Activated CD8-positive, alpha-beta memory T cell treated with anti-CD3 and anti-CD28 coated beads, Interleukin-2, amount 10 ng/mL, durations not matched to agents 7 days and 5 days (primary cell): ENCODE data around the gene CCIN. TPM values are rescaled to one million over a fixed set of nuclear protein-coding genes. Genes with fewer than 3 reads are reported as not detected.
"Not testable (repeated sequence)": the region's sequence is repeated elsewhere in the genome, so short reads cannot be mapped to it uniquely, and the experiment has no call there.

ENCODE experiments used
- ATAC-seq: fragments of 150-1000 bp; cut with Tn5 transposase; one replicate; pipeline ENCODE4 v1.10.0; 2021; ENCODE audit warnings: moderate library complexity
- CTCF ChIA-PET: fragments of 350-600 bp; sonication (Branson Sonifier 250); formaldehyde crosslinking; loops from one replicate; lab custom pipeline; 2021; ENCODE audit warnings: antibody characterized with exemption; lab: Charles Lee
- DNase-seq: peaks from one replicate; pipeline ENCODE4 v3.0.0-alpha.2; 2020
- H3K27ac Mint-ChIP-seq: one replicate; pipeline ENCODE4 v1.8.0; 2021; ENCODE audit warnings: mild to moderate bottlenecking, mixed read lengths
- H3K27me3 Mint-ChIP-seq: one replicate; pipeline ENCODE4 v1.8.0; 2021; ENCODE audit warnings: mixed read lengths
- H3K36me3 Mint-ChIP-seq: one replicate; pipeline ENCODE4 v1.8.0; 2021; ENCODE audit warnings: mild to moderate bottlenecking, mixed read lengths
- H3K4me1 Mint-ChIP-seq: one replicate; pipeline ENCODE4 v1.8.0; 2021; ENCODE audit warnings: mixed read lengths
- H3K4me3 Mint-ChIP-seq: one replicate; pipeline ENCODE4 v1.8.0; 2021; ENCODE audit warnings: mild to moderate bottlenecking, moderate library complexity, mixed read lengths
- H3K9me3 Mint-ChIP-seq: one replicate; pipeline ENCODE4 v1.8.0; 2022; ENCODE audit warnings: low read depth, mixed read lengths
- total RNA-seq, 2 experiments: library from RNA; stranded (reverse); gene quantifications; one replicate each; pipeline ENCODE4 v1.2.3, GENCODE V29; 2021

CCIN gene
- total RNA-seq, 2 experiments from 2014 or later, result 0.15 TPM; not detected in 1

GRCh38 chr9:36165826-36166167 lies 3.4 kb upstream of the CCIN start:
- Mint-ChIP-seq H3K27ac (no peak overlapping the region), H3K36me3 (no peaks in the 10 kb centered on the region), H3K4me1 (peaks cover 7% of the 10 kb centered on the region), H3K4me3 (peak overlapping the region; percentile 9), H3K27me3 (peaks cover 25% of the 10 kb centered on the region), H3K9me3 (no peaks in the 10 kb centered on the region)
- CTCF ChIA-PET, result interaction anchor here (1.1 to 9.6 kb wide), 15 partner anchors 10 to 176 kb away, joined by 4 to 295 read pairs (median 13); partner anchors contain the start of genes CLTA, GLIPR2 and RECK
- ATAC-seq (no peak), DNase-seq (no peak)

DNA sequence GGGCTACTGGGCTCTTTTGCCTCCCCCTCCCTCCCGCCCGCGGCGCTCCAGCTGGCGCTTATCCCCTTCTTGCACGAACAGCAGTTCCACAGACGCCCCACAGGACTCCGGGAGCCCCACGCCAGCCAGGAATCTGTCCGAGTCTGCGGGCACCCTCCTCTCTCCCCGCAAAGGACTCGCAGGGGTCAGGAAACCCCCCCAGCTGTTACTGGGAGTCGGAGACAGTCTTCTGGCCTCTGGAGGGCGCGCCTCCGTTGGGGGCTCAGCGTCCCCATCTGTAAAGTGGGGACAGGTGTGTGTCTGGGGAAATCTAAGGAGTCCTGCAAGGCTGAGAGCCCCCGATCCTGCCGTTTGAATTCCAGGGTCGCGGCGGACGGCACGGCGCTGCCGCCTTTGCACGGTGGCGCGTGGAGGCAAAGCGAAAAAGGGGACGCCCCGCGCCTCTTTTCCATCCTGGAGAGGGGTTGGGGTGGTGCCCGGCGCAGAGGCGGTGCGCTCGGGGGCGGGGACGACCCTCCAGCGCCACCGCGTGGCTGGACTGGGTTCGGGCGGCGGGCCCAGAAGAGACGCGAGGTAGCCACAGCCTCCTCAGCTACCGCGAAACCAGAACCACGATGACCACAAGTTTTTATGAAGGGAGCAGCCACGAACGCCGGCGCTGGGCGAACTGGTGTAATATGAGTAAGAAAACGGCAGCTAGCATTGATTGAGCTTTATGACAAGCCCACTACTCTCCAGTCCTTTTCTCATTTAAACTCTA lies 2.8 kb upstream of the CCIN start:
- Mint-ChIP-seq H3K36me3 (no peaks in the 10 kb centered on the region), H3K27ac (peak overlapping the region; percentile 46), H3K27me3 (peaks cover 26% of the 10 kb centered on the region), H3K4me3 (peak overlapping the region; percentile 64), H3K9me3 (no peaks in the 10 kb centered on the region), H3K4me1 (peaks cover 7% of the 10 kb centered on the region)
- CTCF ChIA-PET, result interaction anchor here (0.6 to 9.6 kb wide), 32 partner anchors 10 to 307 kb away, joined by 3 to 295 read pairs (median 5); partner anchors contain the start of genes CLTA, GLIPR2 and RECK
- DNase-seq, result peak; percentile 88
- ATAC-seq, result peak; percentile 98

DNA sequence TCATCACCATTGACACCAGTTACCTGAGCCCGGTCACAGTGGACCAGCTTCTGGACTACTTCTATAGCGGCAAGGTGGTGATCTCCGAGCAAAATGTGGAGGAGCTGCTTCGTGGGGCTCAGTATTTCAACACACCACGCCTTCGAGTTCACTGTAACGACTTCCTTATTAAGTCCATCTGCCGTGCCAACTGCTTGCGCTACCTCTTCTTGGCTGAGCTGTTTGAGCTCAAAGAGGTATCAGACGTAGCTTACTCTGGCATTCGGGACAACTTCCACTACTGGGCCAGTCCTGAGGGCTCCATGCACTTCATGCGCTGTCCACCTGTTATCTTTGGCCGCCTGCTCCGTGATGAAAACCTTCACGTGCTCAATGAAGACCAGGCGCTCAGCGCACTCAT lies 520 bp downstream of the CCIN start:
- CTCF ChIA-PET, result interaction anchor here (0.9 to 9.6 kb wide), 5 partner anchors 20 to 159 kb away, joined by 3 to 295 read pairs (median 5); partner anchors contain the start of gene CLTA
- ATAC-seq (no peak), DNase-seq (no peak)
- Mint-ChIP-seq H3K4me1 (peaks cover 8% of the 10 kb centered on the region), H3K36me3 (no peaks in the 10 kb centered on the region), H3K9me3 (no peaks in the 10 kb centered on the region), H3K27ac (no peak overlapping the region), H3K4me3 (no peak overlapping the region), H3K27me3 (peaks cover 30% of the 10 kb centered on the region)

GRCh38 chr9:36170531-36170930 lies 1.3 kb downstream of the CCIN start:
- H3K4me1 Mint-ChIP-seq, result peaks cover 7% of the 10 kb centered on the region
- ATAC-seq (no peak), DNase-seq (no peak)
- CTCF ChIA-PET, result interaction anchor here (1.5 to 9.6 kb wide), 2 partner anchors 67 to 158 kb away, joined by 4 to 295 read pairs; no protein-coding TSS in a partner anchor
- no peak overlapping the region for H3K27ac Mint-ChIP-seq
- H3K36me3 Mint-ChIP-seq, result no peaks in the 10 kb centered on the region
- H3K27me3 Mint-ChIP-seq, result peaks cover 26% of the 10 kb centered on the region
- H3K4me3 Mint-ChIP-seq, result no peak overlapping the region
- no peaks in the 10 kb centered on the region for H3K9me3 Mint-ChIP-seq

DNA sequence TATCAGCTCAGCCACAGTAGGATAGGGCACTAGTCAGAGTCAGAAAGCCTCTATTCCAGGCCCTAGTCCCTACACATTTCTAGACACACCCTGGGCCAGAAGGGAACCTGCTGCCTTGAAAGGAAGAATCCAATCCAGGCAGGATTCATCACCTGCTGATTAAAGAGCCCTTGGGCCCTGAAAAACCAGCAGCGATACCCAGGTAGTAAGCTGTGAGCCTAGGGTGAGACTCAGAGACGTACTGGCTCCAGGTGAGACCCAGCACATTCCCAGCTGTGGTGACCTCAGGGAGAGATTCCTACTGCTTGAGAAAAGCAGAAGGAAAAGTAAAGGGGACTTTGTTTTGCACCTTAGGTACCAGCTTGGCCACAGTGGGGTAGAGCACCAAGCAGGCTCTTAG lies 4.7 kb downstream of the CCIN start:
- H3K4me3 Mint-ChIP-seq, result no peak overlapping the region
- no peak for ATAC-seq
- no peak for DNase-seq
- H3K27ac Mint-ChIP-seq, result no peak overlapping the region
- CTCF ChIA-PET, result no interaction called here
- peaks cover 9% of the 10 kb centered on the region for H3K4me1 Mint-ChIP-seq
- H3K9me3 Mint-ChIP-seq, result no peaks in the 10 kb centered on the region
- peaks cover 13% of the 10 kb centered on the region for H3K27me3 Mint-ChIP-seq
- H3K36me3 Mint-ChIP-seq, result no peaks in the 10 kb centered on the region

DNA sequence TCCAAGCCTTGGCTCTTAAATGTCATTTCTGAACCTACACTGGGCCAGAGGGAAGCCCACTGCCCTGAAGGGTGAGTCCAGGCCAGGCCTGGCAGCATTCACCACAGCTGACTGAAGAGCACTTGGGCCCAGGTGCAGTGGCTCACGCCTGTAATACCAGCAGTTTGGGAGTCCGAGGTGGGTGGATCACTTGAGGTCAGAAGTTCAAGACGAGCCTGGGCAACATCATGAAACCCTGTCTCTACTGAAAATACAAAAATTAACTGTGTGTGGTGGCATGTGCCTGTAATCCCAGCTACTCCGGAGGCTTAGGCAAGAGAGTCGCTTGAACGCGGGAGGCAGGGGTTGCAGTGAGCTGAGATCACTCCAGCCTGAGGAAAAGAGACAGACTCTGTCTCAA lies 5.1 kb downstream of the CCIN start:
- no peaks in the 10 kb centered on the region for H3K9me3 Mint-ChIP-seq
- CTCF ChIA-PET, result no interaction called here
- H3K36me3 Mint-ChIP-seq, result no peaks in the 10 kb centered on the region
- DNase-seq (no peak), ATAC-seq (no peak)
- peaks cover 13% of the 10 kb centered on the region for H3K4me1 Mint-ChIP-seq
- no peak overlapping the region for H3K27ac Mint-ChIP-seq
- H3K27me3 Mint-ChIP-seq, result peaks cover 9% of the 10 kb centered on the region
- H3K4me3 Mint-ChIP-seq, result no peak overlapping the region

GRCh38 chr9:36174731-36175130 lies 5.5 kb downstream of the CCIN start:
- Mint-ChIP-seq H3K4me3 (no peak overlapping the region), H3K9me3 (no peaks in the 10 kb centered on the region)
- no peak for ATAC-seq

GRCh38 chr9:36175209-36175608 lies 6.0 kb downstream of the CCIN start:
- not testable (repeated sequence) for DNase-seq, H3K27ac Mint-ChIP-seq, H3K9me3 Mint-ChIP-seq, H3K4me3 Mint-ChIP-seq, H3K27me3 Mint-ChIP-seq, ATAC-seq, H3K36me3 Mint-ChIP-seq
- CTCF ChIA-PET, result interaction anchor here (1.8 to 2.6 kb wide), 2 partner anchors 15 to 154 kb away, joined by 3 to 11 read pairs; partner anchors contain the start of gene CLTA
- H3K4me1 Mint-ChIP-seq, result peaks cover 13% of the 10 kb centered on the region

More at GRCh38 chr9:36174731-36175130, 5.5 kb downstream of the CCIN start:
- no peak overlapping the region for H3K27ac Mint-ChIP-seq
- H3K27me3 Mint-ChIP-seq, result peaks cover 7% of the 10 kb centered on the region
- CTCF ChIA-PET, result interaction anchor here (1.8 to 2.6 kb wide), 2 partner anchors 15 to 155 kb away, joined by 3 to 11 read pairs; partner anchors contain the start of gene CLTA
- DNase-seq, result no peak
- peaks cover 13% of the 10 kb centered on the region for H3K4me1 Mint-ChIP-seq
- H3K36me3 Mint-ChIP-seq, result no peaks in the 10 kb centered on the region

DNA sequence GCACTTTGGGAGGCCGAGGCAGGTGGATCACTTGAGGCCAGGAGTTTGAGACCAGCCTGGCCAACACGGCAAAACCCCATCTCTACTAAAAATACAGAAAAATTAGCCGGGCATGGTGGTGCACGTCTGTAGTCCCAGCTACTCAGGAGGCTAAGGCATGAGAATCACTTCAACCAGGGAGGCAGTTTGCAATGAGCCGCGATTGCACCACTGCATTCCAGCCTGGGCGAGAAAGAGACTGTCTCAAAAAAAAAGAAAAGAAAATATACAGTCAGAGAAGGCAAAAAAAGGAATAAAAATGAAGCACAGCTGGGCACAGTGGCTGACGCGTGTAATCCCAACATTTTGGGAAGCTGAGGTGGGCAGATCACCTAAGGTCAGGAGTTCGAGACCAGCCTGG lies 7.3 kb downstream of the CCIN start:
- not testable (repeated sequence) for ATAC-seq, H3K9me3 Mint-ChIP-seq, H3K27ac Mint-ChIP-seq, H3K36me3 Mint-ChIP-seq, H3K27me3 Mint-ChIP-seq, DNase-seq, H3K4me3 Mint-ChIP-seq
- CTCF ChIA-PET, result interaction anchor here (0.9 to 2.6 kb wide), 4 partner anchors 10 to 153 kb away, joined by 3 to 11 read pairs (median 4); partner anchors contain the start of gene CLTA
- peaks cover 13% of the 10 kb centered on the region for H3K4me1 Mint-ChIP-seq

DNA sequence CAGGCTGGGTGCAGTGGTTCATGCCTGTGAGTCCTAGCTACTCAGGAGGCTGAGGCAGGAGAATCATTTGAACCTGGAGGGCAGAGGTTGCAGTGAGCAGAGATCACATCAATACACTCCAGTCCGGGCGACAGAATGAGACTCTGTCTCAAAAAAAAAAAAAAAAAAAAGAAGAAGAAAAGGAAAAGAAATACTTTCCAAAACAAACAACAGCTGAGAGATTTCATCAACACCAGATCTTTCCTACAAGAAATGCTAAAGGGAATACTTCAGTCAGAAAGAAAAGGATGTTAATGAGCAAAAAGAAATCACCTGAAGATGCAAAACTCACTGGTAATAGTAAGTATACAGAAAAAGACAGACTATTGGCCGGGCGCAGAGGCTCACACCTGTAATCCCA lies 8.4 kb downstream of the CCIN start:
- Mint-ChIP-seq H3K27me3 (peaks cover 7% of the 10 kb centered on the region), H3K9me3 (no peaks in the 10 kb centered on the region), H3K27ac (no peak overlapping the region), H3K4me1 (peaks cover 13% of the 10 kb centered on the region), H3K36me3 (no peaks in the 10 kb centered on the region), H3K4me3 (no peak overlapping the region)
- DNase-seq, result no peak
- CTCF ChIA-PET, result interaction anchor here (0.9 to 2.6 kb wide), 4 partner anchors 12 to 75 kb away, joined by 3 to 11 read pairs (median 6); partner anchors contain the start of gene CLTA
- no peak for ATAC-seq

- DNase-seq, H3K27ac Mint-ChIP-seq, H3K36me3 Mint-ChIP-seq, H3K9me3 Mint-ChIP-seq, H3K4me3 Mint-ChIP-seq, ATAC-seq, CTCF ChIA-PET, H3K27me3 Mint-ChIP-seq: not testable (repeated sequence)
- H3K4me1 Mint-ChIP-seq, result peaks cover 11% of the 10 kb centered on the region
Measured at GRCh38 chr9:36180243-36180642, 11.1 kb downstream of the CCIN start.

DNA sequence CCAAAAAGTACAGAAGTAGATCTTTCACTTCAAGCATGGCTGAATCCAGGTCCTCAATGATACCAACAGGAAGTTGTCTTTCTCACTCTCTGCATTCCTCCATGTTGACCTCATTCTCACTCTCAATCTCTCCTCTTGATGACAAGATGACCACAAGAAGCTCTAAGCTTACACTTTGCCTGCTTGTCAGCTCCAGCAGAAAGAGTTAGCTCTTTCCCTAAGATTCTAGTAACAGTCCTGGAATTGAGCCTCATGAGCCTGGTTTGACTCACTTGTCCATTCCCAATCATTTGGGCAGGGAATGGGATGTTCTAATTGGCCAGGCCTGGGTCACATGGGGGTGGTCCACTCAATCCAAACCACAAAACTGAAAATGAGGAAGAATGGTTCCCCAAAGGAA lies 18.2 kb downstream of the CCIN start:
- Mint-ChIP-seq H3K36me3 (peaks cover 2% of the 10 kb centered on the region), H3K4me1 (peaks cover 29% of the 10 kb centered on the region), H3K27ac (no peak overlapping the region), H3K27me3 (peaks cover 3% of the 10 kb centered on the region), H3K9me3 (no peaks in the 10 kb centered on the region), H3K4me3 (no peak overlapping the region)
- CTCF ChIA-PET, result interaction anchor here (0.8 to 1.0 kb wide), 3 partner anchors 29 to 84 kb away, joined by 3 read pairs; no protein-coding TSS in a partner anchor
- ATAC-seq, result no peak
- DNase-seq, result no peak

GRCh38 chr9:36188212-36188611 lies 19.0 kb downstream of the CCIN start:
- DNase-seq, result no peak
- H3K4me3 Mint-ChIP-seq, result no peak overlapping the region
- no peak for ATAC-seq
- H3K27ac Mint-ChIP-seq, result no peak overlapping the region
- CTCF ChIA-PET, result no interaction called here
- peaks cover 2% of the 10 kb centered on the region for H3K36me3 Mint-ChIP-seq
- no peaks in the 10 kb centered on the region for H3K9me3 Mint-ChIP-seq
- H3K27me3 Mint-ChIP-seq, result peaks cover 3% of the 10 kb centered on the region
- H3K4me1 Mint-ChIP-seq, result peaks cover 37% of the 10 kb centered on the region
